Measurements from ENCODE around the gene SPACDR.
A peak's percentile ranks its signal among the peaks of the same experiment; 100 is the strongest.

SPACDR gene

GRCh38 chr7:100423315-100423714, 40.7 kb downstream of the SPACDR start:
- Mint-ChIP-seq H3K36me3 (no peaks in the 10 kb centered on the region), H3K4me3 (no peak overlapping the region), H3K4me1 (peaks cover 10% of the 10 kb centered on the region), H3K27me3 (no peaks in the 10 kb centered on the region), H3K27ac (no peak overlapping the region), H3K9me3 (no peaks in the 10 kb centered on the region)

GRCh38 chr7:100419660-100420226, 44.3 kb downstream of the SPACDR start:
- H3K9me3 Mint-ChIP-seq: no peaks in the 10 kb centered on the region
- H3K4me1 Mint-ChIP-seq: no peaks in the 10 kb centered on the region
- H3K4me3 Mint-ChIP-seq: no peak overlapping the region
- H3K27ac Mint-ChIP-seq: no peak overlapping the region
- no peaks in the 10 kb centered on the region for H3K27me3 Mint-ChIP-seq
- peaks cover 4% of the 10 kb centered on the region for H3K36me3 Mint-ChIP-seq

GRCh38 chr7:100418930-100419659, 45.0 kb downstream of the SPACDR start:
- Mint-ChIP-seq H3K4me1 (no peaks in the 10 kb centered on the region), H3K36me3 (peaks cover 4% of the 10 kb centered on the region), H3K27ac (no peak overlapping the region), H3K4me3 (no peak overlapping the region), H3K9me3 (no peaks in the 10 kb centered on the region), H3K27me3 (no peaks in the 10 kb centered on the region)

GRCh38 chr7:100415448-100415847, 48.6 kb downstream of the SPACDR start:
- no peaks in the 10 kb centered on the region for H3K4me1 Mint-ChIP-seq
- peak overlapping the region; percentile 12 for H3K27ac Mint-ChIP-seq
- no peaks in the 10 kb centered on the region for H3K27me3 Mint-ChIP-seq
- H3K36me3 Mint-ChIP-seq: peaks cover 4% of the 10 kb centered on the region
- no peaks in the 10 kb centered on the region for H3K9me3 Mint-ChIP-seq
- no peak overlapping the region for H3K4me3 Mint-ChIP-seq

- Mint-ChIP-seq H3K4me3 (no peak overlapping the region), H3K4me1 (no peaks in the 10 kb centered on the region), H3K27ac (no peak overlapping the region), H3K9me3 (no peaks in the 10 kb centered on the region), H3K36me3 (peaks cover 4% of the 10 kb centered on the region), H3K27me3 (no peaks in the 10 kb centered on the region)
Measured at GRCh38 chr7:100413889-100414288, 50.2 kb downstream of the SPACDR start.

GRCh38 chr7:100413346-100413745, 50.7 kb downstream of the SPACDR start:
- Mint-ChIP-seq H3K27ac (no peak overlapping the region), H3K4me3 (no peak overlapping the region), H3K36me3 (peaks cover 4% of the 10 kb centered on the region), H3K4me1 (no peaks in the 10 kb centered on the region), H3K9me3 (no peaks in the 10 kb centered on the region), H3K27me3 (no peaks in the 10 kb centered on the region)

GRCh38 chr7:100411101-100411500, 53.0 kb downstream of the SPACDR start:
- Mint-ChIP-seq H3K27ac (no peak overlapping the region), H3K36me3 (peaks cover 4% of the 10 kb centered on the region), H3K4me3 (no peak overlapping the region), H3K27me3 (no peaks in the 10 kb centered on the region), H3K4me1 (peaks cover 3% of the 10 kb centered on the region), H3K9me3 (no peaks in the 10 kb centered on the region)

- H3K27me3 Mint-ChIP-seq: no peaks in the 10 kb centered on the region
- H3K4me3 Mint-ChIP-seq: no peak overlapping the region
- no peaks in the 10 kb centered on the region for H3K9me3 Mint-ChIP-seq
- H3K36me3 Mint-ChIP-seq: peaks cover 3% of the 10 kb centered on the region
- peaks cover 3% of the 10 kb centered on the region for H3K4me1 Mint-ChIP-seq
- H3K27ac Mint-ChIP-seq: no peak overlapping the region
Measured at GRCh38 chr7:100407285-100408180, 56.5 kb downstream of the SPACDR start.

GRCh38 chr7:100406767-100407166, 57.3 kb downstream of the SPACDR start:
- no peak overlapping the region for H3K4me3 Mint-ChIP-seq
- peaks cover 3% of the 10 kb centered on the region for H3K4me1 Mint-ChIP-seq
- H3K27me3 Mint-ChIP-seq: no peaks in the 10 kb centered on the region
- no peak overlapping the region for H3K27ac Mint-ChIP-seq
- no peaks in the 10 kb centered on the region for H3K9me3 Mint-ChIP-seq
- H3K36me3 Mint-ChIP-seq: peaks cover 7% of the 10 kb centered on the region
